ENCODE measurements around the gene HEXD.
"Not testable (repeated sequence)": the region's sequence is repeated elsewhere in the genome, so short reads cannot be mapped to it uniquely, and the experiment has no call there.

HEXD gene

GRCh38 chr17:82418001-82418986, at the start of gene HEXD, which contains the start of gene OGFOD3:
Gene HEXD, plus strand, starts transcription at chr17:82418347. Its CDS starts 1,453 bp downstream, at chr17:82419800.
Gene OGFOD3, minus strand, starts transcription at chr17:82418586. Its CDS starts 101 bp downstream, at chr17:82418485.
- peak; percentile 100 for DNase-seq (ENCODE audit: low spot score)

DNA sequence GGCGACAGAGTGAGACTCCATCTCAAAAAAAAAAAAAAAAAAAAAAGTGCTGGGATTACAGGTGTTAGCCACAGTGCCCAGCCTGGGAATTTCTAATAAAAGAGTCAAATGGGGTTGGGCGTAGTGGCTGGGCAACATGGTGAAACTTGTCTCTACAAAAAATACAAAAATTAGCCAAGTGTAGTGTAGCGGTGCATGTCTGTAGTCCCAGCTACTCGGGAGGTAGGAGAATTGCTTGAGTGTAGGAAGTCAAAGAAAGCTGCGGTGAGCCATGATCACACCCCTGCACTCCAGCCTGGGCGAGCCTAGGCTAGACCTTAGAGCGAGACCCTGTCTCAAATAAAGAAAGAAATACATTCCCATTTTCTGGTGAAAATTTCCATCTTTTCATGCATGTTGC, 48.9 kb upstream of the HEXD start:
- no peak for DNase-seq (ENCODE audit: low spot score)

DNA sequence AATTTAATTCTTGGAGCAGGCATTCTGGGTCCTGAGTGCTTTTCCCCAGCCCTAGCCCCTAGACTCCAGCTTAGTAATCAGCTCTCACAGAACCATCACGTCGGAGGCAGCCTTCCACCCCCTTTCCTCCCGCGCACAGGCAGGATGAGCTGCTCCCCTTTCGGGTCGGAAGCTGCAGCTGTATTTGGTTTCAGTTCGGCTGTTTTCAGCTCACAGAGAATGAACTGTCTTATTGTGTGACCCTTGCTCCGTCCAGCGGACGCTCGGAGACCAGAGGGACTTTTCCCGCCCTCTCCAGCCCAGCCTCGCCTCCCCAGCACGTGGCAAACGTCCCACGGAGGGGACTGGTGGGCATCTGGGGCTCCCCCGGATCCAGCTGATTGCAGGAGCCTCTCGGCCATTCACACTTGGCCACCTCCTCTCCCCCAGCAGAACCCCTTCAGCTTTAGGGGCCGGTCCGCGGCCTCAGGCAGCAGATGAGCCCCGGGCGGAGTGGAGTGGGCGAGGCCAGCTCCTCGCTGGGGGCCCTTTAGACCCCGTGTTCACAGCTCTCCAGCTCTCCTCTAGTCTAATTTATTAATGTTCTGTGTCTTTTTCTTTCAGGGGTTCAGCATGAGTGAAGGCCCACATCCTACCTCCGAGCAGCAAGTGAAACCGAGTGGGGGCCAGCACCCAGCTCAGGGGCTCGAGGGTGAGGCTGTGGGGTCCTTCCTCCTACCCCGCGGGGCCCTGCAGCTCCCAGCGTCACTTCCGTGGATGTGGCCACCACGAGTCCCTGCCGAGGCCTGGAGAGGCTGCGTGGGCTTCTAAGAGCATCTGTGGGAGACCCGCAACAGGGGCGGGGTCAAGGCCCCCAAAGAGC, 47.4 kb upstream of the HEXD start:
- no peak for DNase-seq (ENCODE audit: low spot score)

- no peak for DNase-seq (ENCODE audit: low spot score)
Observed at GRCh38 chr17:82371333-82372248, 46.6 kb upstream of the HEXD start, which contains the start of gene UTS2R. Gene UTS2R, plus strand, starts transcription at chr17:82371765. Its CDS starts 2,560 bp downstream, at chr17:82374325.

DNA sequence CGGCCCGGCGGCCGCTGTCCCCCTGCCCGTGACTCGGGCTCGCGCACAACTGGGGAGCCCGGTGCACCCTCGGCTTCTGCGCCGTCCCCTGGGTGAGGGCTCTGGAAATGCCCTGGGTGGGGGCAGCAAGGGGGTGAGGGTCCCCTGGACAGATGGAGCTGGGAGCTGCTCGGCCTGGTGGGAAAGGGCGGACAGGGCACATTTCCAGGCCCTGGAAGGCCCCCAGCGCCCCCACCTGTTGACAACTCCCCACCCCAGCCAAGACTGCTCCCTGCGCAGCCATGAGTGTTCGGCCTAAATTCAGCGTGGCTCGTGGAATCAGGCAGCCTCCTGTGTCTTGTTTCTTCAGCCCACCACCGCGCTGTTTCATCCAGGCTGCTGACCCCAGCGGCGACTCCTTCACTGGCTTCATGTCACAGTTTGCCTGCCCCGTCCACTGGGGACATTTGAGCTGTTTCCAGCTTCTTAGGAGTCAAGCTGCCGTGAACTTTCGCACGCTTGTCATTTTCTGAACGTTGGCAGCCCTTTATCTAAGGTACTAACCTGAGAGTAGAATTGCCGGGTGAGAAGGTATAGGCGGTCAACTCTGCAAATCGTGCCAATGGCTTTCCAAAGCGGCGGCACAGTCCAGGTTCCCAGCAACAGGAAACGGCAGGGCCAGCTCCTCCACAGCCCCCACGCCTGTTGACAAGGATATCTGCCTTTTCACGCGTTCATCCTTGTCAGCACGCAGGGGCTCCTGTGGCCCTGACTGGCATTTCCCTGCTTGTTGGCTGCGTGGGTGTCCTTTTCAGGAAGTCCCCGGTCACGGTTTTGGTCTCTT, 45.7 kb upstream of the HEXD start:
- no peak for DNase-seq (ENCODE audit: low spot score)

- not testable (repeated sequence) for DNase-seq (ENCODE audit: low spot score)
Observed at GRCh38 chr17:82373072-82373452, 45.1 kb upstream of the HEXD start.

- no peak for DNase-seq (ENCODE audit: low spot score)
Observed at GRCh38 chr17:82373731-82374625, 44.2 kb upstream of the HEXD start.

DNA sequence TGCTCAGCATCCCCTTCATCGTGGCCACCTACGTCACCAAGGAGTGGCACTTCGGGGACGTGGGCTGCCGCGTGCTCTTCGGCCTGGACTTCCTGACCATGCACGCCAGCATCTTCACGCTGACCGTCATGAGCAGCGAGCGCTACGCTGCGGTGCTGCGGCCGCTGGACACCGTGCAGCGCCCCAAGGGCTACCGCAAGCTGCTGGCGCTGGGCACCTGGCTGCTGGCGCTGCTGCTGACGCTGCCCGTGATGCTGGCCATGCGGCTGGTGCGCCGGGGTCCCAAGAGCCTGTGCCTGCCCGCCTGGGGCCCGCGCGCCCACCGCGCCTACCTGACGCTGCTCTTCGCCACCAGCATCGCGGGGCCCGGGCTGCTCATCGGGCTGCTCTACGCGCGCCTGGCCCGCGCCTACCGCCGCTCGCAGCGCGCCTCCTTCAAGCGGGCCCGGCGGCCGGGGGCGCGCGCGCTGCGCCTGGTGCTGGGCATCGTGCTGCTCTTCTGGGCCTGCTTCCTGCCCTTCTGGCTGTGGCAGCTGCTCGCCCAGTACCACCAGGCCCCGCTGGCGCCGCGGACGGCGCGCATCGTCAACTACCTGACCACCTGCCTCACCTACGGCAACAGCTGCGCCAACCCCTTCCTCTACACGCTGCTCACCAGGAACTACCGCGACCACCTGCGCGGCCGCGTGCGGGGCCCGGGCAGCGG, 43.4 kb upstream of the HEXD start:
- no peak for DNase-seq (ENCODE audit: low spot score)

DNA sequence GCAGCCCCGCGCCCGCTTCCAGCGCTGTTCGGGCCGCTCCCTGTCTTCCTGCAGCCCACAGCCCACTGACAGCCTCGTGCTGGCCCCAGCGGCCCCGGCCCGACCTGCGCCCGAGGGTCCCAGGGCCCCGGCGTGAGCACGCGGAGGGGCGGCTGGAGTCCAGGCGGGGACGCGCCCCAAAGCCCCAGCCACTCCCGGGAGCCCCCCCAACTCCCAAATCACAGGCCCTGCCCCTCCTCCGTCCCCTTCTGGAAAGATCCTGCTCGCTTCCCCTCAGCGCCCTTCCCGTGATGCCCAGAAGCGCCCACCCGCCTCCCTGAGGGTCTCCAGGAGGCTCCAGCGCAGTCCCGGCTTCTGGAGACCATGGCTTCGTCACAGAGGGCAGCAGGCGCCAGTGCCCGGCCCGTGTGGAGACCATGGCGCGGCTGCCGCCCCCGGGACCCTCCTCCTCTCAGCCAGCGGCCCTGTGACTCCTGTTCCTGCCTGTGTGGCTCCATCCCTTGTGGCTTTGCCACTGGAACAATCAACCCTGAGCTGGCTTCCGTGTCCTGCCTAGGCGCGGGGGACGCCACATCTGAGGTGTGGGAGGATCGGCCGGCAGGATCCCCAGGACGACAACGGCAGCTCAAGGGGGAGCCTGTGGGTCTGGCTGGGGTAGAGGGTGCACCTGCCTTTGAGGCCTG, 42.6 kb upstream of the HEXD start:
- no peak for DNase-seq (ENCODE audit: low spot score)

DNA sequence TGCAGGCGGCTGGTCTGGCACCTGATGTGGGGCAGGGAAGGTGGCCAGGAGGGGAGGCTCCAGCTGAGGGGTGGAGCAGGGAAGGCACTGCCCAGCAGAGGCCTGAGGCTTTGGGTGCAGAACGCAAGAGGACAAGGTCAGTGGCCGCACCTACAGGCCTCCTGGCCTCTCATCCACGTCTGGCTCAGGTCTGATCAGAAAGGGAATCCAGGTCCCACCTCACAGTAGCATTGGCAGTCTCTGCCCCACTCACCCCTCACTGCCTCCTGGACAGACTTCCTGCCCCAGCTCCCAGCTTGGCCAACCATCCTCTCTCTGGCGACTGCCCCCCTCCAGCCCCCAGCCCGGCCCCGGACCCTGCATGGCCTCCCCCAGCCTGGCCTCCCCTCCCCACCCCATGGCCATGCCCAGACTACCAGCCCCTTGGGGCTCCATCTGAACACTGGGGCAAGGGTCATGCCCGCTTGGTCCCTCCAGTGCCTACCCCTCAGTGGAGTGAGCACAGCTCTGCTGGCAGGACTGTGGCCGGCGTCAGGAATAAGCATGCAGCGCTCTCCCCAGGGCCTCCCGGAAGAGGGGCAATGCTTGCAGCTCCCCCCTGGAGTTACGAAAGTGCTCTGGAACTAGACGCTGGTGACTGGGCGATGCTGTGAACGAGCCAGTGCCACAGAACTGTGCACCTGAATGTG, 42.0 kb upstream of the HEXD start:
- no peak for DNase-seq (ENCODE audit: low spot score)

- DNase-seq (ENCODE audit: low spot score), result not testable (repeated sequence)
Observed at GRCh38 chr17:82377294-82377693, 40.9 kb upstream of the HEXD start.

DNA sequence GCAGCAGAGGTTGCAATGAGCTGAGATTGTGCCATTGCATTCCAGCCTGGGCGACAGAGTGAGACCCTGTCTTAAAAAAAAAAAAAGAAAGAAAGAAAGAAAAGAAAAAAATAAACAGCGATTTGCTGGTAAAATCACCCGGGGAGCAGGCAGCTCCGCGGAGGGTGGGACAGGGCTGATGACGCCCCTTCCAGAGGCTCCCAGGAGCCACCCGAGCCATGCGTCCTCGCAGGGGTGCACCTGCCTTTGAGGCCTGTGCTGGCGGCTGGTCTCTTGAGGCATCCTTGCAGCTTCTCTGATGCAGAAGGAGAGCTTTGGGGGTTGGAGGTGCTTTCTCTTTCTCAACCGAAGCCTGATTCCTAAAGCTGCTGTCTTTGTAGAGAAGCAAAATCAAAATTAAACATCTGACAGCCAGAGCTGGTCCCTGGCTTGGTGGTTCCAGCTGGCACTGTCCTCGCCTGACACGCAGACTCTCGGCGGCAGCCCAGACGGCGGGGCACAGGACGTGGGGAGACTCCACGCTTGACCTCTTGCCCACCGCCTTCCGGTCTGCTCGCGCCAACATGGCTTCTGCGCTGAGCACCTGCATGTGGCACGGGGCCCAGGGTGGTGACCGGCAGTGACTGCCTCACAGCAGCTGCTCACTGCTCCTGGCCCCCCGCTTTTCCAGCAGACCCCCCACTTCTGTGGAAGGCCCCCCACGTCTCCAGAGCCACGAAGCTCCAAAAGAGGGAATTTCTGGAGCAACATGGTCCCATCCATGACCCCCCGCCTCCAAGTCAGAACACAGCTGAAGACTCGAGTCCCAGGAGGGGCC, 40.0 kb upstream of the HEXD start:
- no peak for DNase-seq (ENCODE audit: low spot score)

- no peak for DNase-seq (ENCODE audit: low spot score)
Observed at GRCh38 chr17:82378741-82379021, 39.5 kb upstream of the HEXD start.

DNA sequence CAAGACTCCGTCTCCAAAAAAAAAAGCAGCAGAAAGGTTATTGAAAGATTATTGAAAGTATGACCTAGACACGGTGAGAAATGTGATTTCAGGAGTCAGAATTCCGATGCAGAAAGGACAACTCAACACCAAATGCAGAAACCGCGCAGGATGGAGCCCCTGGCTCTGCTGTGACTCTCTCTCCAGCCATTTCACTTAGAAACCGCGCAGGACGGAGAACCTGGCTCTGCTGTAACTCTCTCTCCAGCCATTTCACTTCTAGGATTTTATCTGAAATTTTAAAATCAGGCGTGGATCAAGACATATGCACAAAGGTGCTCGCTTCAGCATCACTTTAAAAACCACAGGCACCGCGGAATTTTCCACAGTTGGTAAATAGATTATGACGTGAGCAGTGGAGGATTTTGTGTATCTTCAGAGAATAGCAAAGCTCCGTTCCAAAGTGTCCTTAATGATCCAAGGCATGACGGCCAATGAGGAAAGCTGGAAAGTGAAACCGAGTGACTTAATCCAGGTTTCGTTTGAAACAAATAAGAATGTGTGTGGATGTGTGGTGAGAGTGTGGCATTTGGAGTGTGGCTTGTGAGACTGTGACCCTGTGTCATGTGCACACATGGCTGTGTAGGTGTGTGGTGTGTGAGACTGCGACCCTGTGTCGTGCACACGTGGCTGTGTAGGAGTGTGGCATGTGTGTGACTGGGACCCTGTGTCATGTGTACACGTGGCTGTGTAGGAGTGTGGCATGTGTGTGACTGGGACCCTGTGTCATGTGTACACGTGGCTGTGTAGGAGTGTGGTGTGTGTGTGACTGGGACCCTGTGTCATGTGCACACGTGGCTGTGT, 37.1 kb upstream of the HEXD start:
- no peak for DNase-seq (ENCODE audit: low spot score)

GRCh38 chr17:82381703-82382009, 36.5 kb upstream of the HEXD start:
- not testable (repeated sequence) for DNase-seq (ENCODE audit: low spot score)

GRCh38 chr17:82382220-82382932, 35.8 kb upstream of the HEXD start:
- DNase-seq (ENCODE audit: low spot score), result not testable (repeated sequence)

Measured in germinal center (tissue), 1 donor.